Esophagus muscularis mucosa (tissue), 4 donors: ENCODE results near the gene SRP19.

ENCODE experiments used
- CTCF ChIP-seq, 3 experiments: fragments of 200-600 bp in 2 of 3; fragments of 450-650 bp in 1 of 3; sonication (generic) in 2 of 3; IDR thresholded peaks; one replicate each; pipeline ENCODE4 v1.5.1; 2017 to 2019; ENCODE audit warnings: antibody characterized with exemption in 3 of 3, mild to moderate bottlenecking in 2 of 3, moderate library complexity in 1 of 3
- EP300 ChIP-seq: sonication (generic); formaldehyde crosslinking; IDR thresholded peaks from one replicate; pipeline ENCODE4 v1.6.1; 2017; ENCODE audit warnings: antibody characterized with exemption
- POLR2A ChIP-seq: fragments of 450-650 bp; IDR thresholded peaks from one replicate; pipeline ENCODE4 v1.6.1; 2017; ENCODE audit warnings: antibody characterized with exemption, moderate library complexity, mild to moderate bottlenecking, low read depth
- POLR2AphosphoS5 ChIP-seq, 2 donors: sonication (generic); formaldehyde crosslinking; IDR thresholded peaks; one replicate each; pipeline ENCODE4 v1.6.1; 2017; ENCODE audit warnings: antibody characterized with exemption in 2 of 2

DNA sequence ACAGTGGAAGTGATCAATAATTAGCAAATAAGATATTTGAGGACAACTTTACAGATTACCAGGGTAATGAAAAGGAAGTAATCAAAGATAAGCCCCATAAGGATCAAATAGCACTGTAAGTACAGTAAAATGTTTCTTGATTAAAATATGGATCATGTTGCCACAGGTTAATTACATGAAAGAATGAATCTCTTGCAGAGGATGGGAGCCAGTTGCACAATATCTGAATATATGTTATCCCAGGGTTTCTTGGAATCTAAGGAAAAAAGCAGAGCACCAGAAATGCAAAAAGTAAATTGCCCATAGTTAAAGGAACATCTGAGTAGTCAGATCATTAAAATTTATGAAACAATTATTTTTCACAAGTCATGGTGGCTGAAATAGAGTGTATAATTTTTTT lies 13.8 kb upstream of the SRP19 start:
- TF ChIP-seq POLR2AphosphoS5 (IDR thresholded peaks at IDR 0.05) (no peak), EP300 (no peak), CTCF (IDR thresholded peaks at IDR 0.05) (no peak), POLR2A (no peak)
